PFSK-1 (cell line): ENCODE results near the gene CNIH3.

Experiments
- FOXP2 ChIP-seq: optimal IDR thresholded peaks from 2 replicates; pipeline ENCODE3; 2011; ENCODE audit warnings: borderline replicate concordance, control low read depth, inconsistent platforms; ENCODE audit not compliant: insufficient read depth; ENCODE audit errors: extremely low read length, extremely low read depth
- POLR2AphosphoS5 ChIP-seq: IDR thresholded peaks from 2 replicates; pipeline ENCODE4 v1.6.1; 2012; ENCODE audit warnings: low read depth, mild to moderate bottlenecking, control low read depth, low read length, moderate library complexity
- REST ChIP-seq, 2 experiments: IDR thresholded peaks; 2 replicates each; pipeline versions ENCODE4 v1.6.1 to v1.8.0; 2011 to 2012; ENCODE audit warnings: low read depth in 2 of 2, low read length in 2 of 2, control low read depth in 1 of 2, inconsistent platforms in 1 of 2, mild to moderate bottlenecking in 1 of 2, moderate library complexity in 1 of 2; ENCODE audit not compliant: insufficient read depth in 1 of 2
- SIN3A ChIP-seq: IDR thresholded peaks from 2 replicates; pipeline ENCODE4 v1.6.1; 2012; ENCODE audit warnings: mild to moderate bottlenecking, low read length, moderate library complexity, borderline replicate concordance; ENCODE audit not compliant: insufficient read depth
- TAF1 ChIP-seq: IDR thresholded peaks from 2 replicates; pipeline ENCODE4 v1.6.1; 2012; ENCODE audit warnings: low read length, control low read depth, borderline replicate concordance; ENCODE audit not compliant: insufficient read depth

The CNIH3 gene

GRCh38 chr1:224759681-224760091, 143.6 kb downstream of the CNIH3 start:
- TF ChIP-seq REST (IDR thresholded peaks at IDR 0.05; ENCODE audit: insufficient read depth in 1 of 2, low read depth in 2 of 2, low read length in 2 of 2): no peak
- no peak for TF ChIP-seq FOXP2
- no peak for TF ChIP-seq TAF1
- no peak for TF ChIP-seq SIN3A
- no peak for TF ChIP-seq POLR2AphosphoS5

- TF ChIP-seq FOXP2 (no peak), TAF1 (no peak), REST (IDR thresholded peaks at IDR 0.05; ENCODE audit: insufficient read depth in 1 of 2, low read depth in 2 of 2, low read length in 2 of 2) (no peak), SIN3A (no peak), POLR2AphosphoS5 (no peak)
Observed at GRCh38 chr1:224760163-224760562, 144.0 kb downstream of the CNIH3 start.

- TF ChIP-seq TAF1 (no peak), SIN3A (no peak), REST (IDR thresholded peaks at IDR 0.05; ENCODE audit: insufficient read depth in 1 of 2, low read depth in 2 of 2, low read length in 2 of 2) (no peak), POLR2AphosphoS5 (no peak), FOXP2 (no peak)
Observed at GRCh38 chr1:224761245-224761644, 145.1 kb downstream of the CNIH3 start.

- TF ChIP-seq FOXP2 (no peak), POLR2AphosphoS5 (no peak), REST (IDR thresholded peaks at IDR 0.05; ENCODE audit: insufficient read depth in 1 of 2, low read depth in 2 of 2, low read length in 2 of 2) (no peak), TAF1 (no peak), SIN3A (no peak)
Observed at GRCh38 chr1:224762046-224762445, 145.9 kb downstream of the CNIH3 start.

GRCh38 chr1:224762701-224763100, 146.6 kb downstream of the CNIH3 start:
- TF ChIP-seq REST (IDR thresholded peaks at IDR 0.05; ENCODE audit: insufficient read depth in 1 of 2, low read depth in 2 of 2, low read length in 2 of 2): no peak
- TF ChIP-seq TAF1: no peak
- TF ChIP-seq SIN3A: no peak
- TF ChIP-seq FOXP2: no peak
- TF ChIP-seq POLR2AphosphoS5: no peak
